Body of pancreas (tissue), 4 donors: Measurements from ENCODE around the gene HMG20A. TPM values are rescaled to one million over a fixed set of nuclear protein-coding genes. Genes with fewer than 3 reads are reported as not detected.

Experiments
- ATAC-seq: fragments of 150-250 bp; one replicate; pipeline ENCODE4 v1.9.1; 2016
- DNase-seq, 4 donors: peaks; one replicate each; pipeline ENCODE4 v3.0.0-alpha.2; 2019
- H3K27ac ChIP-seq, 4 donors: fragments of 200-600 bp; sonication (generic); 1 replicate in 3 of 4; 2 replicates in 1 of 4; pipeline versions ENCODE4 v1.5.1 to v1.6.1; 2016 to 2019; ENCODE audit warnings: mild to moderate bottlenecking in 1 of 4, mixed read lengths in 1 of 4, moderate library complexity in 1 of 4
- H3K27me3 ChIP-seq, 2 donors: fragments of 200-600 bp; sonication (generic); one replicate each; pipeline ENCODE4 v1.6.0; 2016; ENCODE audit warnings: mild to moderate bottlenecking in 1 of 2
- H3K36me3 ChIP-seq, 2 donors: fragments of 200-600 bp; sonication (generic); replicated peaks in 1 of 2; 2 replicates each; pipeline ENCODE4 v1.5.1; 2016; ENCODE audit warnings: low read depth in 2 of 2; ENCODE audit not compliant: insufficient read depth in 1 of 2
- H3K4me1 ChIP-seq: fragments of 200-600 bp; sonication (generic); one replicate; pipeline ENCODE4 v1.6.0; 2016
- H3K4me3 ChIP-seq, 2 donors: fragments of 200-600 bp; sonication (generic); 1 replicate in 1 of 2; 2 replicates in 1 of 2; pipeline ENCODE4 v1.5.1; 2016 to 2019
- H3K9me3 ChIP-seq, 3 donors: fragments of 200-600 bp; sonication (generic); 1 replicate in 2 of 3; 2 replicates in 1 of 3; pipeline ENCODE4 v1.5.1; 2016
- POLR2A ChIP-seq, 3 donors: fragments of 450-650 bp; IDR thresholded peaks; one replicate each; pipeline ENCODE4 v1.6.1; 2016; ENCODE audit warnings: antibody characterized with exemption in 3 of 3, mild to moderate bottlenecking in 2 of 3
- WGBS, 2 donors: methylation state at CpG; one replicate each; pipeline ENCODE4 v1.1.5; 2017; 5-methylcytosine and 5-hydroxymethylcytosine counted together
- intact Hi-C: fragments of 100-400 bp; cut with DNase I; formaldehyde crosslinking; loops from one replicate; pipeline ENCODE4 v1.15.1; 2023
- total RNA-seq, 2 donors: library from RNA; depleted of rRNA; stranded (reverse); fragments of >200 nt; gene quantifications; one replicate each; pipeline ENCODE4 v1.1.0, GENCODE V29; 2016
- TF ChIP-seq, protein P1 (sequence below), 7 experiments: fragments of 450-650 bp in 4 of 7; fragments of 200-600 bp in 3 of 7; sonication (generic) in 3 of 7; IDR thresholded peaks; one replicate each; pipeline ENCODE4 v1.5.1; 2016 to 2019; ENCODE audit warnings: antibody characterized with exemption in 7 of 7

The HMG20A gene
- 10 to 100 TPM; 21.8 to 59.0 TPM for total RNA-seq

DNA sequence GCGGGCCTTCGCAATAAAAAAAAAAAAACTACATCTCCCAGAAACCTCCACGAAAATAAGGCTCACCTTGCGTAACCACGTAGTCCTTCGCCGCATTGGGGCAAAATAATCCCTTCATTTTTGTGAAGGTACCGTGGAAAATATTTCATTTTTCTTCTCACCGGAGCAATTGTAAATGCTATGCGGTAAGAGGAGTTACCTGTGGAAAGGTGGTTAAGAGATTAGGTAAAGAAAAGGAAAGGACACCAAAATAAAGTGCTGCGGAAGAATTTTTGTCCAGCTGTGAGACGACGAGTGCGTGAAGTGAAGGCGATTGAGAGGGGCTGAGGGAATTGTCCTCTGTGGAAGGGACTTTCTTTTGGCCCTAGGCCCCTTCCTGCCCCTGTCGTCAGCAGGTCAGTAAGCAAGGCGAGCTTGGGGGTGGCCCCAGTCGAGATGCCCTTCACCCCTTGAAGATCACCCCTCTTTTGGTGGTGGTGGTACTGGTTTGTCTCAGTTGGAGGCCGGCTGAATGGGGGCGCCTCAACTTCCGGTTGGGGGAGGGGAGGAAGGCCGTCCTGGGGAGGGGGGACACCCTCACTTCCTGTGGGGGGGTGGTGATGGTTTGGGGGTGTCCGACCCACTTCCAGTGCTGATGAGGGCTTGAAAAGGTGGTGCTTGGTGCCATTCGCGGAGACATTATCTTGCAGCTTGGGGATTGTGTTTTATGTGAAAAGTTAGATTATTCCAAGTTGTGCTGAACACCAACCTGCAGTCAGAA, at the start of gene HMG20A:
HMG20A (plus strand) TSS at position 279 of the 760 bp plus-strand sequence. CDS start 37,520 bp downstream, outside the sequence.
- TF ChIP-seq, protein P1, sequence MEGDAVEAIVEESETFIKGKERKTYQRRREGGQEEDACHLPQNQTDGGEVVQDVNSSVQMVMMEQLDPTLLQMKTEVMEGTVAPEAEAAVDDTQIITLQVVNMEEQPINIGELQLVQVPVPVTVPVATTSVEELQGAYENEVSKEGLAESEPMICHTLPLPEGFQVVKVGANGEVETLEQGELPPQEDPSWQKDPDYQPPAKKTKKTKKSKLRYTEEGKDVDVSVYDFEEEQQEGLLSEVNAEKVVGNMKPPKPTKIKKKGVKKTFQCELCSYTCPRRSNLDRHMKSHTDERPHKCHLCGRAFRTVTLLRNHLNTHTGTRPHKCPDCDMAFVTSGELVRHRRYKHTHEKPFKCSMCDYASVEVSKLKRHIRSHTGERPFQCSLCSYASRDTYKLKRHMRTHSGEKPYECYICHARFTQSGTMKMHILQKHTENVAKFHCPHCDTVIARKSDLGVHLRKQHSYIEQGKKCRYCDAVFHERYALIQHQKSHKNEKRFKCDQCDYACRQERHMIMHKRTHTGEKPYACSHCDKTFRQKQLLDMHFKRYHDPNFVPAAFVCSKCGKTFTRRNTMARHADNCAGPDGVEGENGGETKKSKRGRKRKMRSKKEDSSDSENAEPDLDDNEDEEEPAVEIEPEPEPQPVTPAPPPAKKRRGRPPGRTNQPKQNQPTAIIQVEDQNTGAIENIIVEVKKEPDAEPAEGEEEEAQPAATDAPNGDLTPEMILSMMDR (IDR thresholded peaks at IDR 0.05), result no peak
- peak in 2 of 3 donors; percentile 78 for TF ChIP-seq POLR2A (IDR thresholded peaks at IDR 0.05)
- ATAC-seq, result peak; percentile 65
- Histone ChIP-seq H3K27me3 (no peaks in the 10 kb centered on the region), H3K36me3 (no peaks in the 10 kb centered on the region), H3K9me3 (no peaks in the 10 kb centered on the region), H3K4me3 (peak within 1 kb of the TSS; percentile 55 to 72), H3K27ac (peak within 1 kb of the TSS; percentile 91 to 97 (median 92)), H3K4me1 (peaks cover 39% of the 10 kb centered on the region)
- intact Hi-C loops, result no loop called here
- DNase-seq, result peak; percentile 50 to 62 (median 54)
- WGBS, 2 donors, result 0% methylated on average over 19 to 25 of the region's 25 CpGs

DNA sequence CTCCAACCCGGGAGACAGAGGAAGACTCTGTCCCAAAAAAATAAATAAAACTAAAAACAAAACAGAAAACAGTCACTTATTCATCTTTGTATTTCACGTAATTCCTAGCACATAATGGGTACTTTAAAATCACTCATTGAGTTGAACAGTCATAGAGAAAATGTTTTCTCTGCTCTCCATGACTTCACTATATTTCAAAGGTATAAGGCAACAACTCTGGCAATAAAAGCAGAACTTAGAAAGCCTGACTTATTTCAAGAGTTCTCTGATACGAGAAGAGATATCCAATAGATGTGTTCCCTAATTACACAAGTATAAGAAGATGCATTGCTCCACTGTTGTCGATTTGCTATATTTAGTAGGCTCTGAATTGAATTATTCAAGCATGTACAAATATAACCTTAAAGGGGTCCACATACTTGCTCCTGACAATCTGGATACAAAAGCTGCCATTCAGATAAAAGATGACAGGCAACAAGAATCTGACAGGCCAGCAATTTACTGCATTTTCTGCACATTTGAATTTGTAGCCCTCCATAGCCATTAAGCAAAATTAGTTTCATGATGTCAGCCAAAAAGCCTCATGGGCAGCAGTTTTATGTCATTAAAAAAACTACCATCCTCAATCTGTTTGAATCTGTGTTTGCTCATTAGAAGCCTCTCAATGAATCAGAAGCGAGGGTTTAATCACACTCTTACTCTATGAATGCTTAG, 48.7 kb upstream of the HMG20A start:
- no peak overlapping the region for H3K27ac ChIP-seq
- DNase-seq, result no peak
- H3K9me3 ChIP-seq, result no peaks in the 10 kb centered on the region
- intact Hi-C loops, result no loop called here
- H3K27me3 ChIP-seq, result no peaks in the 10 kb centered on the region
- no peak overlapping the region for H3K4me3 ChIP-seq
- no peaks in the 10 kb centered on the region for H3K4me1 ChIP-seq
- 94 to 95% methylated on average over 5 of the region's 5 CpGs for WGBS, 2 donors
- no peak for TF ChIP-seq POLR2A (IDR thresholded peaks at IDR 0.05)
- TF ChIP-seq, protein P1 (IDR thresholded peaks at IDR 0.05), result no peak
- H3K36me3 ChIP-seq, result no peaks in the 10 kb centered on the region
- ATAC-seq, result no peak

DNA sequence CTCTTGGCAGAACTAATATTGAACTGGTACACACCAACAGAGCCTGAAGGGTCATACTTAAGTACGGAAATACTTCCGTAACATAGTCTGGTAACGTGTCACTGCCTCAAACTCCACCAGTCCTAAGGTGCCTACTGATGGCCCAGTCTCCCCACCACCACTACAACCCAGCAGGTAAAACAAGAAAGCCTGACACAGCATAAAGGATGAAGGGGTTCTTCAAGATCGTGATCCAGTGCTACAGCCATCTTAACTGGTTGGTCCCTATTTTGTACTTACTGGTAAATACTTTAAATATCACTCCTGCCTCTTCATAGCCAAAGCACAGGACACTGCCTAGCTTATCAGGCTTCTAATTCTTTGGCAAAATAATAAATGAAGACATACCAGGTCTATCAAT, 47.2 kb upstream of the HMG20A start:
- Histone ChIP-seq H3K36me3 (no peaks in the 10 kb centered on the region), H3K9me3 (no peaks in the 10 kb centered on the region), H3K4me3 (no peak overlapping the region), H3K4me1 (no peaks in the 10 kb centered on the region), H3K27ac (no peak overlapping the region), H3K27me3 (no peaks in the 10 kb centered on the region)
- no peak for ATAC-seq
- no peak for DNase-seq
- TF ChIP-seq POLR2A (IDR thresholded peaks at IDR 0.05), result no peak
- intact Hi-C loops, result no loop called here
- WGBS, 2 donors, result 97% methylated on average over 3 to 4 of the region's 4 CpGs

DNA sequence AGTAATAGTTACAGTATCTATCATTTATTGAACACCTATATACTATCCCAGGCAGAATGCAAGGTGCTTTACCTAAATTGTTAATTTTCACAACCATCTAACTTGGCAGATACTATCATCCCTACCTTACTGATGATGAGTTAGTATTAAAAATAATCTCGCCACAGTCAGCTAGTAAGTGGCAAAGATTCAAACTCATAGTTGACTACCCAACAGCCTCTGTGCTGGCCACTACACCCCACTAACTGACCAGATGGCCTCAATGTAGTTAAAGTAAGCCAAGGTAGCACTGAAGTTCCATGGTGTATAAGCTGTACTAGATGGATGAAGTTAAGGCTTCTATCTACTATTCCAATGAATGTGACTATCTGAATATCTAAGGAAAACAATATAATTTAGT, 45.6 kb upstream of the HMG20A start:
- no peak for TF ChIP-seq POLR2A (IDR thresholded peaks at IDR 0.05)
- TF ChIP-seq, protein P1 (IDR thresholded peaks at IDR 0.05), result no peak
- H3K4me1 ChIP-seq, result no peaks in the 10 kb centered on the region
- no peaks in the 10 kb centered on the region for H3K36me3 ChIP-seq
- DNase-seq (no peak), ATAC-seq (no peak)
- H3K27ac ChIP-seq, result no peak overlapping the region
- no peaks in the 10 kb centered on the region for H3K9me3 ChIP-seq
- intact Hi-C loops, result no loop called here
- 82 to 100% methylated on average over 1 of the region's 1 CpG for WGBS, 2 donors
- H3K27me3 ChIP-seq, result no peaks in the 10 kb centered on the region
- H3K4me3 ChIP-seq, result no peak overlapping the region

DNA sequence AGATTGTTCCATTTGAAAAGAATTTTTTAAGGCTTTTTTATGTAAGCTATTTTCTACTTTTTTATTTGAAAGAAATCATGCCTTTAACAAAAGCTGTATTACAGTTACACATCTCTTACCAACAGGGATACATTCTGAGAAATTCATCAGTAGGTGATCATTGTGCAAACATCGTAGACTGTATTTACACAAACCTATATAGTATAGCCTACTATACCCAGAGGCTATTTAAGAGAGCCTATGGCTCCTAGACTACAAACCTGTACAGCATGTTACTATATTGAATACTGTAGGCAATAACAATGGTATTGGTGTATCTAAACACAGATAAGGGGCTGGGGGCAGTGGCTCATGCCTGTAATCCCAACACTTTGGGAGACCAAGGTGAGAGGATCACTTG, 43.9 kb upstream of the HMG20A start:
- intact Hi-C loops, result no loop called here
- no peak overlapping the region for H3K27ac ChIP-seq
- no peaks in the 10 kb centered on the region for H3K4me1 ChIP-seq
- TF ChIP-seq, protein P1 (IDR thresholded peaks at IDR 0.05), result no peak
- no peak for TF ChIP-seq POLR2A (IDR thresholded peaks at IDR 0.05)
- no peak for DNase-seq
- H3K4me3 ChIP-seq, result no peak overlapping the region
- no peaks in the 10 kb centered on the region for H3K27me3 ChIP-seq
- no peak for ATAC-seq
- H3K36me3 ChIP-seq, result no peaks in the 10 kb centered on the region
- 96 to 100% methylated on average over 1 of the region's 1 CpG for WGBS, 2 donors
- no peaks in the 10 kb centered on the region for H3K9me3 ChIP-seq
